MM.1S (cell line): Measurements from ENCODE around the gene EEF2K.

Experiments
- DNase-seq: peaks from one replicate; pipeline ENCODE4 v3.0.0-alpha.2; 2015
- H2AFZ ChIP-seq: fragments of 300-600 bp; sonication (generic); 2 replicates; pipeline ENCODE4 v1.6.0; 2016; ENCODE audit warnings: antibody characterized with exemption, low read length
- H3F3A ChIP-seq: fragments of 300-600 bp; sonication (generic); 2 replicates; pipeline ENCODE4 v1.6.1; 2016; ENCODE audit warnings: mild to moderate bottlenecking, antibody characterized with exemption, low read length, moderate library complexity, mixed read lengths; ENCODE audit not compliant: insufficient read depth
- H3K27ac ChIP-seq: fragments of 300-600 bp; sonication (generic); 2 replicates; pipeline ENCODE4 v1.5.1; 2016; ENCODE audit warnings: mild to moderate bottlenecking, low read length
- H3K27me3 ChIP-seq: fragments of 300-600 bp; sonication (generic); replicated peaks from 2 replicates; pipeline ENCODE4 v1.6.0; 2016; ENCODE audit warnings: low read length; ENCODE audit not compliant: insufficient read depth
- H3K36me3 ChIP-seq: fragments of 300-600 bp; sonication (generic); replicated peaks from 2 replicates; pipeline ENCODE4 v1.6.1; 2016; ENCODE audit warnings: mild to moderate bottlenecking, low read length, mixed read lengths; ENCODE audit not compliant: insufficient read depth
- H3K4me1 ChIP-seq: fragments of 300-600 bp; sonication (generic); 2 replicates; pipeline ENCODE4 v1.6.1; 2016; ENCODE audit warnings: low read length, mixed read lengths
- H3K4me2 ChIP-seq: fragments of 300-600 bp; sonication (generic); 2 replicates; pipeline ENCODE4 v1.6.0; 2016; ENCODE audit warnings: low read depth, low read length
- H3K4me3 ChIP-seq: fragments of 300-600 bp; sonication (generic); 2 replicates; pipeline ENCODE4 v1.5.1; 2016; ENCODE audit warnings: low read length, mixed read lengths
- H3K79me2 ChIP-seq: fragments of 300-600 bp; sonication (generic); 2 replicates; pipeline ENCODE4 v1.6.1; 2016; ENCODE audit warnings: mixed run types, low read length, mixed read lengths
- H3K9ac ChIP-seq: fragments of 300-600 bp; sonication (generic); 2 replicates; pipeline ENCODE4 v1.6.1; 2016; ENCODE audit warnings: low read length, mixed read lengths
- H3K9me2 ChIP-seq: fragments of 300-600 bp; sonication (generic); replicated peaks from 2 replicates; pipeline ENCODE4 v1.6.1; 2016; ENCODE audit warnings: mild to moderate bottlenecking, low read length, mixed read lengths; ENCODE audit not compliant: insufficient read depth
- H3K9me3 ChIP-seq: fragments of 300-600 bp; sonication (generic); replicated peaks from 2 replicates; pipeline ENCODE4 v1.6.1; 2016; ENCODE audit warnings: mild to moderate bottlenecking, low read length, mixed read lengths; ENCODE audit not compliant: insufficient read depth
- H4K20me1 ChIP-seq: fragments of 300-600 bp; sonication (generic); 2 replicates; pipeline ENCODE4 v1.6.1; 2016; ENCODE audit warnings: mild to moderate bottlenecking, low read length, moderate library complexity, mixed read lengths; ENCODE audit not compliant: insufficient read depth
- CTCF ChIP-seq: fragments of 300-600 bp; sonication (generic); IDR thresholded peaks from 2 replicates; pipeline ENCODE4 v1.5.1; 2016; ENCODE audit warnings: antibody characterized with exemption, low read length, mixed read lengths
- EZH2 ChIP-seq: fragments of 300-600 bp; sonication (generic); optimal IDR thresholded peaks from 2 replicates; pipeline ENCODE3; 2017; ENCODE audit warnings: low read depth, mild to moderate bottlenecking, antibody characterized with exemption, low read length, mixed read lengths
- EZH2phosphoT487 ChIP-seq: fragments of 300-600 bp; sonication (generic); IDR thresholded peaks from 2 replicates; pipeline ENCODE4 v1.6.1; 2018; ENCODE audit warnings: antibody characterized with exemption, low read length

The EEF2K gene

GRCh38 chr16:22189473-22190080, 16.5 kb upstream of the EEF2K start:
- peaks cover 31% of the 10 kb centered on the region for H3K4me1 ChIP-seq
- H3K9me2 ChIP-seq: no peaks in the 10 kb centered on the region
- H3K27me3 ChIP-seq: no peaks in the 10 kb centered on the region
- no peaks in the 10 kb centered on the region for H4K20me1 ChIP-seq
- TF ChIP-seq CTCF (no peak), EZH2 (no peak), EZH2phosphoT487 (no peak)
- H3K27ac ChIP-seq: peak overlapping the region; percentile 89
- H3K4me3 ChIP-seq: peak overlapping the region; percentile 84
- H3K9ac ChIP-seq: peak overlapping the region; percentile 83
- DNase-seq: peak; percentile 43
- H3K79me2 ChIP-seq: peaks cover 15% of the 10 kb centered on the region; the same call in 1 of the 2 replicates
- peak overlapping the region; percentile 82 for H2AFZ ChIP-seq
- no peaks in the 10 kb centered on the region for H3K36me3 ChIP-seq
- peaks cover 56% of the 10 kb centered on the region for H3F3A ChIP-seq
- peak overlapping the region; percentile 92 for H3K4me2 ChIP-seq
- no peaks in the 10 kb centered on the region for H3K9me3 ChIP-seq

- Histone ChIP-seq H3K9me2 (no peaks in the 10 kb centered on the region), H2AFZ (peak overlapping the region; percentile 82), H3K4me3 (peak overlapping the region; percentile 84), H3K79me2 (peaks cover 11% of the 10 kb centered on the region; the same call in 1 of the 2 replicates), H3K27me3 (no peaks in the 10 kb centered on the region), H3K4me2 (peak overlapping the region; percentile 92), H3K9ac (peak overlapping the region; percentile 83), H3K9me3 (no peaks in the 10 kb centered on the region), H3K27ac (peak overlapping the region; percentile 89), H3F3A (peaks cover 57% of the 10 kb centered on the region), H3K36me3 (no peaks in the 10 kb centered on the region), H4K20me1 (no peaks in the 10 kb centered on the region), H3K4me1 (peaks cover 37% of the 10 kb centered on the region)
- TF ChIP-seq EZH2phosphoT487: no peak
- TF ChIP-seq EZH2: no peak
- TF ChIP-seq CTCF: no peak
- DNase-seq: peak; percentile 99
Measured at GRCh38 chr16:22190081-22190775, 15.8 kb upstream of the EEF2K start.

GRCh38 chr16:22190776-22191531, 15.1 kb upstream of the EEF2K start:
- no peaks in the 10 kb centered on the region for H3K9me3 ChIP-seq
- peak; percentile 95 for DNase-seq
- TF ChIP-seq EZH2phosphoT487 (no peak), CTCF (no peak), EZH2 (no peak)

More at GRCh38 chr16:22190776-22191531, 15.1 kb upstream of the EEF2K start:
- H3K4me2 ChIP-seq: peak overlapping the region; percentile 90
- H3K4me1 ChIP-seq: peaks cover 39% of the 10 kb centered on the region
- peak overlapping the region; percentile 67 for H3K4me3 ChIP-seq
- no peaks in the 10 kb centered on the region for H4K20me1 ChIP-seq
- peak overlapping the region; percentile 89 for H3K27ac ChIP-seq
- no peaks in the 10 kb centered on the region for H3K36me3 ChIP-seq
- peaks cover 52% of the 10 kb centered on the region for H3F3A ChIP-seq
- H2AFZ ChIP-seq: peak overlapping the region; percentile 44
- H3K79me2 ChIP-seq: peaks cover 4% of the 10 kb centered on the region; the same call in 1 of the 2 replicates
- peak overlapping the region; percentile 75 for H3K9ac ChIP-seq
- H3K27me3 ChIP-seq: no peaks in the 10 kb centered on the region
- no peaks in the 10 kb centered on the region for H3K9me2 ChIP-seq
